ENCODE data around the gene MYRIP.

- TF ChIP-seq SUZ12 (IDR thresholded peaks at IDR 0.05; ENCODE audit: extremely low read depth, insufficient read depth, insufficient read length) = no peak
- TF ChIP-seq YY1 (IDR thresholded peaks at IDR 0.05; ENCODE audit: insufficient read depth, insufficient read length) = no peak
- TF ChIP-seq ZNF274 (IDR thresholded peaks at IDR 0.05; ENCODE audit: low read depth, low read length) = no peak
Measured at GRCh38 chr3:40230382-40230781, 421.0 kb downstream of the MYRIP start.
